ENCODE data around the gene HOXD8.

HOXD8 gene

GRCh38 chr2:176088937-176089842 lies 40.3 kb upstream of the HOXD8 start:
- no peak overlapping the region for H2AFZ ChIP-seq (ENCODE audit: low read length)
- H3K27me3 ChIP-seq (ENCODE audit: control insufficient read depth in 3 of 3, insufficient read depth in 3 of 3, low read depth in 1 of 3, low read length in 3 of 3), result peaks cover 57 to 97% (median 96%) of the 10 kb centered on the region in 3 experiments
- no peak overlapping the region for H3K9ac ChIP-seq (ENCODE audit: low read depth, low read length, poor library complexity)
- peaks cover 2 to 5% of the 10 kb centered on the region in 2 donors for H3K4me1 ChIP-seq (ENCODE audit: control insufficient read depth in 2 of 2, insufficient read depth in 1 of 2, low read depth in 1 of 2, low read length in 2 of 2)
- H3K9me3 ChIP-seq (replicated peaks in 1 of 2; ENCODE audit: control insufficient read depth in 2 of 2, insufficient read depth in 1 of 2, low read depth in 1 of 2, low read length in 2 of 2), result peaks cover 0 to 4% of the 10 kb centered on the region in 2 donors
- H3K23ac ChIP-seq (ENCODE audit: low read depth, low read length, poor library complexity), result no peak overlapping the region
- no peak overlapping the region for H2BK12ac ChIP-seq (ENCODE audit: low read length)
- H2AK5ac ChIP-seq (ENCODE audit: low read depth, low read length), result no peak overlapping the region
- no peak overlapping the region for H3K4me2 ChIP-seq (ENCODE audit: insufficient read depth, low read length, poor library complexity, severe bottlenecking)
- no CpG with 5 or more reads among the region's 6 CpGs for WGBS, 2 donors (ENCODE audit: extremely low coverage in 2 of 2, insufficient read length in 2 of 2, insufficient replicate concordance in 1 of 2)
- H2BK120ac ChIP-seq (ENCODE audit: low read depth, low read length), result no peak overlapping the region
- no peaks in the 10 kb centered on the region for H3K36me3 ChIP-seq (replicated peaks in 1 of 2; ENCODE audit: control insufficient read depth in 2 of 2, insufficient read depth in 2 of 2, low read length in 2 of 2)
- H3K79me1 ChIP-seq (ENCODE audit: low read depth, low read length), result no peaks in the 10 kb centered on the region
- no peak overlapping the region for H3K27ac ChIP-seq (replicated peaks; ENCODE audit: low read length)
- H3K4ac ChIP-seq (ENCODE audit: low read length), result no peak overlapping the region
- no peak overlapping the region for H3K4me3 ChIP-seq (ENCODE audit: low read length in 2 of 2)
- no peak overlapping the region for H4K91ac ChIP-seq (ENCODE audit: low read depth, low read length, poor library complexity)
- H4K8ac ChIP-seq (ENCODE audit: low read depth, low read length), result no peak overlapping the region
- H3K14ac ChIP-seq (ENCODE audit: low read length), result no peak overlapping the region
- no peak for DNase-seq (ENCODE audit: low spot score)
- H2BK15ac ChIP-seq (ENCODE audit: low read length), result no peak overlapping the region
- H2BK5ac ChIP-seq (ENCODE audit: low read length), result no peak overlapping the region
- H3K18ac ChIP-seq (ENCODE audit: low read length), result no peak overlapping the region

GRCh38 chr2:176089843-176090395 lies 39.6 kb upstream of the HOXD8 start:
- no peaks in the 10 kb centered on the region for H3K79me1 ChIP-seq (ENCODE audit: low read depth, low read length)
- H3K4me2 ChIP-seq (ENCODE audit: insufficient read depth, low read length, poor library complexity, severe bottlenecking), result no peak overlapping the region
- H4K8ac ChIP-seq (ENCODE audit: low read depth, low read length), result no peak overlapping the region
- H3K9ac ChIP-seq (ENCODE audit: low read depth, low read length, poor library complexity), result no peak overlapping the region
- no peak overlapping the region for H2BK5ac ChIP-seq (ENCODE audit: low read length)
- H3K14ac ChIP-seq (ENCODE audit: low read length), result no peak overlapping the region
- H3K36me3 ChIP-seq (replicated peaks in 1 of 2; ENCODE audit: control insufficient read depth in 2 of 2, insufficient read depth in 2 of 2, low read length in 2 of 2), result no peaks in the 10 kb centered on the region
- no peak overlapping the region for H3K18ac ChIP-seq (ENCODE audit: low read length)
- H2BK120ac ChIP-seq (ENCODE audit: low read depth, low read length), result no peak overlapping the region
- no peak overlapping the region for H2BK12ac ChIP-seq (ENCODE audit: low read length)
- peaks cover 54 to 97% (median 95%) of the 10 kb centered on the region in 3 experiments for H3K27me3 ChIP-seq (ENCODE audit: control insufficient read depth in 3 of 3, insufficient read depth in 3 of 3, low read depth in 1 of 3, low read length in 3 of 3)
- H3K23ac ChIP-seq (ENCODE audit: low read depth, low read length, poor library complexity), result no peak overlapping the region
- no peak for DNase-seq (ENCODE audit: low spot score)
- no peak overlapping the region for H4K91ac ChIP-seq (ENCODE audit: low read depth, low read length, poor library complexity)
- peaks cover 2 to 5% of the 10 kb centered on the region in 2 donors for H3K4me1 ChIP-seq (ENCODE audit: control insufficient read depth in 2 of 2, insufficient read depth in 1 of 2, low read depth in 1 of 2, low read length in 2 of 2)
- no peak overlapping the region for H2AK5ac ChIP-seq (ENCODE audit: low read depth, low read length)
- peaks cover 0 to 4% of the 10 kb centered on the region in 2 donors for H3K9me3 ChIP-seq (replicated peaks in 1 of 2; ENCODE audit: control insufficient read depth in 2 of 2, insufficient read depth in 1 of 2, low read depth in 1 of 2, low read length in 2 of 2)
- H2BK15ac ChIP-seq (ENCODE audit: low read length), result no peak overlapping the region
- H3K27ac ChIP-seq (replicated peaks; ENCODE audit: low read length), result no peak overlapping the region
- H3K4ac ChIP-seq (ENCODE audit: low read length), result no peak overlapping the region
- H2AFZ ChIP-seq (ENCODE audit: low read length), result no peak overlapping the region
- H3K4me3 ChIP-seq (ENCODE audit: low read length in 2 of 2), result no peak overlapping the region

GRCh38 chr2:176090862-176091261 lies 38.6 kb upstream of the HOXD8 start:
- H3K36me3 ChIP-seq (replicated peaks in 1 of 2; ENCODE audit: control insufficient read depth in 2 of 2, insufficient read depth in 2 of 2, low read length in 2 of 2), result no peaks in the 10 kb centered on the region
- H3K9me3 ChIP-seq (replicated peaks in 1 of 2; ENCODE audit: control insufficient read depth in 2 of 2, insufficient read depth in 1 of 2, low read depth in 1 of 2, low read length in 2 of 2), result peaks cover 0 to 4% of the 10 kb centered on the region in 2 donors
- H4K8ac ChIP-seq (ENCODE audit: low read depth, low read length), result no peak overlapping the region
- H3K18ac ChIP-seq (ENCODE audit: low read length), result no peak overlapping the region
- H3K4me2 ChIP-seq (ENCODE audit: insufficient read depth, low read length, poor library complexity, severe bottlenecking), result no peak overlapping the region
- H2AK5ac ChIP-seq (ENCODE audit: low read depth, low read length), result no peak overlapping the region
- H4K91ac ChIP-seq (ENCODE audit: low read depth, low read length, poor library complexity), result no peak overlapping the region
- H3K4ac ChIP-seq (ENCODE audit: low read length), result no peak overlapping the region
- H3K79me1 ChIP-seq (ENCODE audit: low read depth, low read length), result no peaks in the 10 kb centered on the region
- no peak overlapping the region for H3K23ac ChIP-seq (ENCODE audit: low read depth, low read length, poor library complexity)
- no peak overlapping the region for H3K14ac ChIP-seq (ENCODE audit: low read length)
- no peak overlapping the region for H3K27ac ChIP-seq (replicated peaks; ENCODE audit: low read length)
- no peak overlapping the region for H2BK12ac ChIP-seq (ENCODE audit: low read length)
- no peak overlapping the region for H3K4me3 ChIP-seq (ENCODE audit: low read length in 2 of 2)
- WGBS, 2 donors (ENCODE audit: extremely low coverage in 2 of 2, insufficient read length in 2 of 2, insufficient replicate concordance in 1 of 2), result no CpG with 5 or more reads among the region's 5 CpGs
- no peak for DNase-seq (ENCODE audit: low spot score)
- H3K4me1 ChIP-seq (ENCODE audit: control insufficient read depth in 2 of 2, insufficient read depth in 1 of 2, low read depth in 1 of 2, low read length in 2 of 2), result peaks cover 2 to 5% of the 10 kb centered on the region in 2 donors
- no peak overlapping the region for H2BK120ac ChIP-seq (ENCODE audit: low read depth, low read length)
- H3K9ac ChIP-seq (ENCODE audit: low read depth, low read length, poor library complexity), result no peak overlapping the region
- H2BK15ac ChIP-seq (ENCODE audit: low read length), result no peak overlapping the region
- peaks cover 46 to 97% (median 92%) of the 10 kb centered on the region in 3 experiments for H3K27me3 ChIP-seq (ENCODE audit: control insufficient read depth in 3 of 3, insufficient read depth in 3 of 3, low read depth in 1 of 3, low read length in 3 of 3)
- no peak overlapping the region for H2AFZ ChIP-seq (ENCODE audit: low read length)
- no peak overlapping the region for H2BK5ac ChIP-seq (ENCODE audit: low read length)

Measured in neuronal stem cell (in vitro differentiated cells).